A549 (cell line): ENCODE data around the gene RPS6KB1.
"Not testable (repeated sequence)": the region's sequence is repeated elsewhere in the genome, so short reads cannot be mapped to it uniquely, and the experiment has no call there.

Experiments
- CTCF ChIP-seq: fragments of >200 bp; sonication (Bioruptor Twin); formaldehyde crosslinking; IDR thresholded peaks from 3 replicates; pipeline ENCODE4 v1.5.1; 2016
- EP300 ChIP-seq, 2 experiments: fragments of >200 bp; sonication (Bioruptor Twin); formaldehyde crosslinking; IDR thresholded peaks; 2 replicates in 1 of 2; 3 replicates in 1 of 2; pipeline ENCODE4 v1.6.1; 2016 to 2017
- HOXA7 ChIP-seq: fragments of 250-450 bp; sonication (Bioruptor Pico); IDR thresholded peaks from 2 replicates; pipeline ENCODE4 v1.5.0; 2020; ENCODE audit warnings: mild to moderate bottlenecking, moderate library complexity
- MAFK ChIP-seq: fragments of 450-650 bp; IDR thresholded peaks from 2 replicates; pipeline ENCODE4 v1.6.1; 2014; ENCODE audit not compliant: partially characterized antibody

GRCh38 chr17:59930768-59931167 lies 37.8 kb downstream of the RPS6KB1 start:
- TF ChIP-seq HOXA7 (CRISPR knock-in tag); EP300 (IDR thresholded peaks at IDR 0.05); MAFK; CTCF: not testable (repeated sequence)
